Caco-2 (cell line): ENCODE data around the gene ERICH2. TPM values are rescaled to one million over a fixed set of nuclear protein-coding genes. Genes with fewer than 3 reads are reported as not detected.

Source experiments
- BruUV-seq: library from RNA; stranded (reverse); fragments of 400-500 nt; replicated peaks from 2 replicates; lab custom pipeline; 2021; lab: Mats Ljungman, UMichigan
- CTCF ChIA-PET: fragments of 300-600 bp; sonication (Branson Sonifier 250); formaldehyde crosslinking; loops from one replicate; lab custom pipeline; 2022; ENCODE audit warnings: antibody characterized with exemption; lab: Charles Lee
- POLR2A ChIA-PET: fragments of 300-600 bp; sonication (Branson Sonifier 250); formaldehyde crosslinking; loops from one replicate; lab custom pipeline; 2022; ENCODE audit warnings: antibody characterized with exemption; lab: Charles Lee
- DNase-seq, 2 experiments: peaks; one replicate each; pipeline versions ENCODE4 v3.0.0 to v3.0.0-alpha.2; 2020 to 2022
- H3K27me3 ChIP-seq: replicated peaks from 2 replicates; pipeline ENCODE4 v1.6.0; 2011; ENCODE audit warnings: low read length; ENCODE audit not compliant: control insufficient read depth, insufficient read depth
- H3K36me3 ChIP-seq: 2 replicates; pipeline ENCODE4 v1.5.1; 2011; ENCODE audit warnings: low read length; ENCODE audit not compliant: control insufficient read depth, insufficient read depth
- H3K4me1 ChIP-seq: fragments of 250-450 bp; sonication (Bioruptor Pico); 2 replicates; pipeline ENCODE4 v1.5.1; 2020; ENCODE audit warnings: mild to moderate bottlenecking
- H3K4me3 ChIP-seq: 2 replicates; pipeline ENCODE4 v1.5.1; 2011; ENCODE audit warnings: low read depth, mild to moderate bottlenecking, control low read depth, low read length
- H3K9me3 ChIP-seq: fragments of 250-450 bp; sonication (Bioruptor Pico); 2 replicates; pipeline ENCODE4 v1.5.1; 2020; ENCODE audit warnings: mild to moderate bottlenecking, moderate library complexity
- H3K27ac Mint-ChIP-seq: one replicate; pipeline ENCODE4 v1.8.0; 2022; ENCODE audit warnings: mixed read lengths; ENCODE audit not compliant: unreplicated experiment
- H3K27me3 Mint-ChIP-seq: one replicate; pipeline ENCODE4 v1.8.0; 2022; ENCODE audit warnings: mixed read lengths; ENCODE audit not compliant: insufficient read depth, unreplicated experiment
- H3K36me3 Mint-ChIP-seq: one replicate; pipeline ENCODE4 v1.8.0; 2022; ENCODE audit warnings: mild to moderate bottlenecking, mixed read lengths; ENCODE audit not compliant: insufficient read depth, unreplicated experiment
- H3K4me1 Mint-ChIP-seq: one replicate; pipeline ENCODE4 v1.8.0; 2022; ENCODE audit warnings: low read depth, mixed read lengths; ENCODE audit not compliant: unreplicated experiment
- H3K4me3 Mint-ChIP-seq: one replicate; pipeline ENCODE4 v1.8.0; 2022; ENCODE audit warnings: mild to moderate bottlenecking, moderate library complexity, mixed read lengths; ENCODE audit not compliant: unreplicated experiment
- H3K9me3 Mint-ChIP-seq: one replicate; pipeline ENCODE4 v1.8.0; 2022; ENCODE audit warnings: mixed read lengths; ENCODE audit not compliant: unreplicated experiment
- CTCF ChIP-seq, 2 experiments: fragments of 200-600 bp in 1 of 2; IDR thresholded peaks; 1 replicate in 1 of 2; 2 replicates in 1 of 2; pipeline versions ENCODE4 v1.5.1 to v1.8.0; 2011 to 2022; ENCODE audit warnings: antibody characterized with exemption in 1 of 2, control low read depth in 1 of 2, inconsistent platforms in 1 of 2, low read depth in 1 of 2, low read length in 1 of 2, mild to moderate bottlenecking in 1 of 2, moderate library complexity in 1 of 2; ENCODE audit not compliant: insufficient read depth in 1 of 2, severe bottlenecking in 1 of 2, unreplicated experiment in 1 of 2
- intact Hi-C: fragments of 100-400 bp; cut with micrococcal nuclease; formaldehyde crosslinking; loops from one replicate; pipeline ENCODE4 v1.10.0; 2022; ENCODE audit not compliant: unreplicated experiment
- total RNA-seq: library from RNA; stranded (reverse); gene quantifications from 2 replicates; pipeline ENCODE4 v1.2.3, GENCODE V29; 2022

ERICH2 gene
- total RNA-seq, 1 experiment from 2014 or later: 3.1 TPM

- no peaks in the 10 kb centered on the region for H3K36me3 Mint-ChIP-seq
- intact Hi-C loops: no loop called here
- no peaks in the 10 kb centered on the region for H3K27me3 ChIP-seq
- no peak for DNase-seq
- H3K9me3 ChIP-seq: no peaks in the 10 kb centered on the region
- no peak overlapping the region for H3K4me3 ChIP-seq
- POLR2A ChIA-PET: no interaction called here
- H3K4me1 ChIP-seq: no peaks in the 10 kb centered on the region
- no peak overlapping the region for H3K4me3 Mint-ChIP-seq
- H3K27me3 Mint-ChIP-seq: no peaks in the 10 kb centered on the region
- no peak for TF ChIP-seq CTCF (IDR thresholded peaks at IDR 0.05; ENCODE audit: insufficient read depth in 1 of 2, low read depth in 1 of 2, low read length in 1 of 2, severe bottlenecking in 1 of 2, unreplicated experiment in 1 of 2)
- H3K9me3 Mint-ChIP-seq: no peaks in the 10 kb centered on the region
- BruUV-seq: no TSS peak
- no peaks in the 10 kb centered on the region for H3K4me1 Mint-ChIP-seq
- no peaks in the 10 kb centered on the region for H3K36me3 ChIP-seq
- CTCF ChIA-PET: no interaction called here
- H3K27ac Mint-ChIP-seq: no peak overlapping the region
Observed at GRCh38 chr2:170842785-170843184, 72.6 kb downstream of the ERICH2 start.

GRCh38 chr2:170843656-170844055 is 73.5 kb downstream of the ERICH2 start:
- no peaks in the 10 kb centered on the region for H3K9me3 Mint-ChIP-seq
- no peak for DNase-seq
- Histone ChIP-seq H3K4me1 (no peaks in the 10 kb centered on the region), H3K27me3 (no peaks in the 10 kb centered on the region), H3K4me3 (no peak overlapping the region), H3K36me3 (no peaks in the 10 kb centered on the region), H3K9me3 (no peaks in the 10 kb centered on the region)
- intact Hi-C loops: no loop called here
- BruUV-seq: no TSS peak
- H3K4me1 Mint-ChIP-seq: no peaks in the 10 kb centered on the region
- TF ChIP-seq CTCF (IDR thresholded peaks at IDR 0.05; ENCODE audit: insufficient read depth in 1 of 2, low read depth in 1 of 2, low read length in 1 of 2, severe bottlenecking in 1 of 2, unreplicated experiment in 1 of 2): no peak
- ChIA-PET CTCF (no interaction called here), POLR2A (no interaction called here)
- H3K27me3 Mint-ChIP-seq: no peaks in the 10 kb centered on the region
- H3K27ac Mint-ChIP-seq: no peak overlapping the region
- no peak overlapping the region for H3K4me3 Mint-ChIP-seq
- no peaks in the 10 kb centered on the region for H3K36me3 Mint-ChIP-seq

GRCh38 chr2:170845343-170845742 is 75.2 kb downstream of the ERICH2 start:
- Histone ChIP-seq H3K4me1 (no peaks in the 10 kb centered on the region), H3K9me3 (no peaks in the 10 kb centered on the region), H3K36me3 (no peaks in the 10 kb centered on the region), H3K27me3 (no peaks in the 10 kb centered on the region), H3K4me3 (no peak overlapping the region)
- Mint-ChIP-seq H3K4me1 (no peaks in the 10 kb centered on the region), H3K27ac (no peak overlapping the region), H3K36me3 (no peaks in the 10 kb centered on the region), H3K4me3 (no peak overlapping the region), H3K27me3 (no peaks in the 10 kb centered on the region), H3K9me3 (no peaks in the 10 kb centered on the region)
- TF ChIP-seq CTCF (IDR thresholded peaks at IDR 0.05; ENCODE audit: insufficient read depth in 1 of 2, low read depth in 1 of 2, low read length in 1 of 2, severe bottlenecking in 1 of 2, unreplicated experiment in 1 of 2): no peak
- DNase-seq: peak; percentile 46 to 51
- BruUV-seq: no TSS peak
- CTCF ChIA-PET: interaction anchor here (0.9 to 1.2 kb wide), 2 partner anchors 27 to 475 kb away, joined by 3 read pairs; no protein-coding TSS in a partner anchor
- intact Hi-C loops: no loop called here
- POLR2A ChIA-PET: no interaction called here
